Measurements from ENCODE around the gene CDKN1C.

CDKN1C gene

DNA sequence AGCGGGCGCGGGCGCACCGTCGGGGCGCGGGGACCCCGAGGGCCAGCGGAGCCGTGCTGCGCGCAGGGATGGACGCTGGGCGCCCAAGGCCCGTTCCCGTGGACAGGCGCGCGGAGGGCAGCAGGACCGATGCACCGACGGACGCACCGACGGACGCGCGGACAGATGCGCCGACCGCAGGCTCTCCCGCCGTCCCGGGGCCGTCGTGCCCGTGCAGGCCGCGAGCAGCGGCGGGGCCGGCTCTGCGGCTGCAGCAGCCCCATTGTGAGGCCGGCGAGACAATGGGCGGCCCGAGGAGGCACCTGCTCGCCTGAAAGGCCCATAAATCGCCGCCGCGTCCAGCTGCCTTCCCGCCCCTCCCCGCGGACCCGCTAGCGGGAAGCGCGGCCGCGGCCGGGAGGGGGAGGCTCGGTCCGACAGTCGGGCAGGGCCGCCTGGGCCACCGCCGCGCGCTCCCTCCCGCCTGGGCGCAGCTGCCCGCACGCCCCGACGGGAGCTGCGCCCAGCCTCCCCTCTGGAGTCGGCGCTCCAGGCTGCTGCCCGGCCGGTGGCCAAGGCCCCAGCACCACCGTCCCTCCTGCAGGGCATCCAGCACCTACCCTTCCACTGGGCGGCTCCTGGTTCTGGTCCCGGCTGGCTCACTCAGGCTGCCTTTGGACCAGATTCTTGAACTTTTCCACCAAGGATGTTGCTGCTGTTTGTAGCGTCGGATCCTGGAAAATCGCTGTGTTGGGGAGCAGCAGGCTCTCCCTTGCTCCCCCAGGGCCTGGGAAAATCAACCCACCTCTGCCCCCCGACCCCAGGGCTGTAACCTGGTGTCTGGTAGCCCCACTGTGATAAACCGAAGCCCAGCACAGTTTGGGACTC lies 15.8 kb downstream of the CDKN1C start:
- 14 to 15% methylated on average over 90 of the region's 90 CpGs for WGBS, 2 experiments
- Histone ChIP-seq H3K9me3 (ENCODE audit: control insufficient read depth, low read length) (no peaks in the 10 kb centered on the region), H3K4me3 (ENCODE audit: insufficient read depth, low read depth, low read length) (no peak overlapping the region), H3K36me3 (ENCODE audit: control insufficient read depth, insufficient read depth, low read length) (no peaks in the 10 kb centered on the region), H3K27ac (ENCODE audit: insufficient read depth, low read depth, low read length, poor library complexity, severe bottlenecking) (no peak overlapping the region), H3K27me3 (ENCODE audit: control insufficient read depth, insufficient read depth, low read length, poor library complexity, severe bottlenecking) (peaks cover 41% of the 10 kb centered on the region), H3K4me1 (ENCODE audit: control insufficient read depth, insufficient read depth, low read length) (peaks cover 17% of the 10 kb centered on the region)

GRCh38 chr11:2869134-2869526 lies 16.4 kb downstream of the CDKN1C start:
- Histone ChIP-seq H3K27me3 (ENCODE audit: control insufficient read depth, insufficient read depth, low read length, poor library complexity, severe bottlenecking) (peaks cover 48% of the 10 kb centered on the region), H3K27ac (ENCODE audit: insufficient read depth, low read depth, low read length, poor library complexity, severe bottlenecking) (no peak overlapping the region), H3K4me3 (ENCODE audit: insufficient read depth, low read depth, low read length) (no peak overlapping the region), H3K4me1 (ENCODE audit: control insufficient read depth, insufficient read depth, low read length) (peaks cover 19% of the 10 kb centered on the region), H3K36me3 (ENCODE audit: control insufficient read depth, insufficient read depth, low read length) (no peaks in the 10 kb centered on the region), H3K9me3 (ENCODE audit: control insufficient read depth, low read length) (no peaks in the 10 kb centered on the region)
- 11 to 12% methylated on average over 37 of the region's 37 CpGs for WGBS, 2 experiments

DNA sequence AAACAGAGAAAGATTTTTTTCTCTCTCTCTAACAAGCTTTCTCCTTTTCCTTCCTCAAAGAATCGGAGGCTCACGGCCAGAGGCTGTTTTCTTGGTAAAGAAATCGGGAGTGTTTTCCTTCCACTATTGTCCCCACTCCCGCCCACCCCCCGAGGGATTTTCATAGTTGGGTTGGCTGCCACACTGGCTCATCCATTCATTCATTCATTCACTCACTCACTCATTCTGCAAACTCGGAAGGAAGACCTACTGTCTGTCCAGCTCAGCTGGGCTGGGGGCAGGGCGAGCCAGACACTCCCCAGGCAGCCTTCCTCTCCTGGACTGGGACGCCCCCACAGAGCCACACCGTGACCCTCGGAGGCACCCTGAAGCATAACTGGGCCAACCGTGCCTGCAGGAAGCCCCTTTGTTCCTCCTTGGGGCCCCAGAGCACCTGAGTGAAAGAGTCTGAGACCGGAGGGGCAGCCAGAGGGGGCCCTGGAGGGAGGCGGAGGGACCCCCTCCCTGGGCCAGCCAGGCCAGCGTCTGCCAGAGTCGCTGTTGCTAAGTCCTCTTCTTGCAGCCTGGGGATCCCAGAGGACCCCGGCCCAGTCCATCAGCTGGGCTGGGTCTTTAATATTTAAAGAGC lies 17.0 kb downstream of the CDKN1C start:
- peak overlapping the region; percentile 5 for H3K4me3 ChIP-seq (ENCODE audit: insufficient read depth, low read depth, low read length)
- no peaks in the 10 kb centered on the region for H3K36me3 ChIP-seq (ENCODE audit: control insufficient read depth, insufficient read depth, low read length)
- peaks cover 22% of the 10 kb centered on the region for H3K4me1 ChIP-seq (ENCODE audit: control insufficient read depth, insufficient read depth, low read length)
- 2 to 3% methylated on average over 16 of the region's 16 CpGs for WGBS, 2 experiments
- H3K27ac ChIP-seq (ENCODE audit: insufficient read depth, low read depth, low read length, poor library complexity, severe bottlenecking), result peak overlapping the region; percentile 6
- peaks cover 53% of the 10 kb centered on the region for H3K27me3 ChIP-seq (ENCODE audit: control insufficient read depth, insufficient read depth, low read length, poor library complexity, severe bottlenecking)
- H3K9me3 ChIP-seq (ENCODE audit: control insufficient read depth, low read length), result no peaks in the 10 kb centered on the region

DNA sequence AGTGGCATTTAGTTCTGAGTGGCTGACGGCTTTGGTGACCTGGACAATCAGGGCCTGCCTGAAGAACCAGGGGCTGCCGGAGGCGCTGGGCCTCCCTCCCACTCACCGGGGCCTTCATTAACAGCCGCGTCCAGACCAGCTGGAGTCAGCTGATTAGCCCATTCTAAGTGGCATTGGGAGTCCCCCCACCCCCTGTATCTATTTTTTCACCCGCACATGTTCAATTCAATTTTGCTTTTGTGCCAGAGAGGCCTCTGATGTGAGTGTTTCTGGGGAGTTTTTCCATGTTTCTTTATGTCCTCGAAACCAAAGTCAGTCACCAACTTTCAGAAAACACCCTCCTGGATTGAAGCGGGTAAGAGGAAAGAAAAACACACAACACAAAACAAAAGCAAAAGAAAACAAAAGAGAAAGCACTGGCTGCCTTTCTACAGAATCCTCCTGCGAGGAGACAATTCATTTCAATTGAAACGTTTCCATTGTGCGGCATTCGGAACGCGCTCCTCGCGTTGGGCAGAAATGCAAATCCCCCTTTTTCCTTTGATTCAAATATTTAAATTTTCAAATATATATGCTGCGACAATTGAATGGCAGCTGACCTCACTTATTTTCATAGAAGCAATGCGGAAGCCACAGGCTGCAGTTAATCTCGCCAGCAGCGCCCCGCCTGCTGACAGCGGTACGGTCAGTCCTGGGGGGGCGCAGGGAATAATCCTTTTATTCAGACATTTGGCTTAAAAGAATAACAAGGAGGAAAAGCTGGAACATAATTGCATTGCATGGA lies 17.7 kb downstream of the CDKN1C start:
- H3K27ac ChIP-seq (ENCODE audit: insufficient read depth, low read depth, low read length, poor library complexity, severe bottlenecking), result peak overlapping the region; percentile 17
- WGBS, 2 experiments, result 4 to 5% methylated on average over 24 to 25 of the region's 25 CpGs
- H3K36me3 ChIP-seq (ENCODE audit: control insufficient read depth, insufficient read depth, low read length), result no peaks in the 10 kb centered on the region
- no peak overlapping the region for H3K4me3 ChIP-seq (ENCODE audit: insufficient read depth, low read depth, low read length)
- no peaks in the 10 kb centered on the region for H3K9me3 ChIP-seq (ENCODE audit: control insufficient read depth, low read length)
- H3K27me3 ChIP-seq (ENCODE audit: control insufficient read depth, insufficient read depth, low read length, poor library complexity, severe bottlenecking), result peaks cover 60% of the 10 kb centered on the region
- H3K4me1 ChIP-seq (ENCODE audit: control insufficient read depth, insufficient read depth, low read length), result peaks cover 29% of the 10 kb centered on the region

GRCh38 chr11:2867142-2867541 lies 18.4 kb downstream of the CDKN1C start:
- WGBS, 2 experiments, result 91% methylated on average over 5 of the region's 5 CpGs
- H3K27me3 ChIP-seq (ENCODE audit: control insufficient read depth, insufficient read depth, low read length, poor library complexity, severe bottlenecking), result peaks cover 67% of the 10 kb centered on the region
- H3K27ac ChIP-seq (ENCODE audit: insufficient read depth, low read depth, low read length, poor library complexity, severe bottlenecking), result no peak overlapping the region

DNA sequence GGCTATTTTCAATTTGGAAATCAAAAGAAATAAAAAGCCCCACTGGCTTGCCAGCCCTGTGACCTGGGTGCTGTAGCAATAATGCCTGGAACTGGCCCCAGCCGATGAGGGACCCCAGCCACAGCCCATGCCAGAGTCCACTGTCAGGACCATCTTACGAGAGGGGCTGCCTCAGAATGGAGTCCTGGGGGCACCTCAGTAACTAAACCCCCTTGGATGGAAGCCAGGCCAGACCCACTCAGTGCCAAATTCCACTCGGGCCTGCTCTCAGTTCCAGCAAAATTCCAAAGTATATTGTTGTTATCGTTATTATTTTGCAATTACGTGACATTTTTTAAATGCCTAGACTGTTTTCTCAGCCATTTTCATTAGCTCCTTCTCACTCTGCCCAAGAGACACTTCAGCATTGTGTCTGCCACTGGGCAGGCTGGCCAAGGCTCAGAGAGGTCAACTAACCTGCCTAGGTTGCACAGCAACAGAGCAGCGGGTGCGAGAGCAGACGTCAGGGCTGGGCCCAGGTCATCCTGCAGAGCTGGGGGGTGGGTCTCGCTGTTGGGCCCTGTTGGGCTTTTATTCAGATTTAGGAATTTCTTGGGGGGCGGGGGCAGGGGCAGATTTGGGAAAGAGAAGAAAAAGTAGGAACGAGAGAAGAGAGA lies 19.5 kb downstream of the CDKN1C start:
- peaks cover 69% of the 10 kb centered on the region for H3K27me3 ChIP-seq (ENCODE audit: control insufficient read depth, insufficient read depth, low read length, poor library complexity, severe bottlenecking)
- no peaks in the 10 kb centered on the region for H3K9me3 ChIP-seq (ENCODE audit: control insufficient read depth, low read length)
- no peak overlapping the region for H3K4me3 ChIP-seq (ENCODE audit: insufficient read depth, low read depth, low read length)
- no peak overlapping the region for H3K27ac ChIP-seq (ENCODE audit: insufficient read depth, low read depth, low read length, poor library complexity, severe bottlenecking)
- no peaks in the 10 kb centered on the region for H3K36me3 ChIP-seq (ENCODE audit: control insufficient read depth, insufficient read depth, low read length)
- WGBS, 2 experiments, result 94 to 95% methylated on average over 11 of the region's 11 CpGs
- peaks cover 22% of the 10 kb centered on the region for H3K4me1 ChIP-seq (ENCODE audit: control insufficient read depth, insufficient read depth, low read length)

More at GRCh38 chr11:2867142-2867541, 18.4 kb downstream of the CDKN1C start:
- no peaks in the 10 kb centered on the region for H3K9me3 ChIP-seq (ENCODE audit: control insufficient read depth, low read length)
- no peaks in the 10 kb centered on the region for H3K36me3 ChIP-seq (ENCODE audit: control insufficient read depth, insufficient read depth, low read length)
- peaks cover 30% of the 10 kb centered on the region for H3K4me1 ChIP-seq (ENCODE audit: control insufficient read depth, insufficient read depth, low read length)
- no peak overlapping the region for H3K4me3 ChIP-seq (ENCODE audit: insufficient read depth, low read depth, low read length)

DNA sequence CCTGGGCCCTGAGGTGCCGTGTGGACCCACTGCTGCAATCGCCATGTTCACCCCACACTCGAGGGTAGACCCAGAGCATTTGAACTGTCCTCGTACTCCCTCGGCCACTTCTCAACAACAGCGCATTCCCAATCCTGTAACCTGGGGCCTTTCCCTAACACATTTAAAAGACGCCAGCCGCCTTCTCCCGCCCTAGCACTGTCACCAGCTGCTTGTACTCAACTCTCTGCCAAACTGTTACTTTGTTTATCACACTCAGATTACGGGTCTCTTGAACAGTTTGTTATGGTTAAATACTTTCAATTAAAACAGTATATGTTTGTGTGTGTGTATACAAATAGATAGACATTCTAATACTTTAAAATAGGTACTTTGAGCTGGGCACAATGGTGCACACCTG lies 20.7 kb downstream of the CDKN1C start:
- H3K27ac ChIP-seq (ENCODE audit: insufficient read depth, low read depth, low read length, poor library complexity, severe bottlenecking), result no peak overlapping the region
- no peaks in the 10 kb centered on the region for H3K9me3 ChIP-seq (ENCODE audit: control insufficient read depth, low read length)
- 88 to 90% methylated on average over 10 of the region's 10 CpGs for WGBS, 2 experiments
- H3K27me3 ChIP-seq (ENCODE audit: control insufficient read depth, insufficient read depth, low read length, poor library complexity, severe bottlenecking), result peaks cover 65% of the 10 kb centered on the region
- H3K4me3 ChIP-seq (ENCODE audit: insufficient read depth, low read depth, low read length), result no peak overlapping the region
- H3K36me3 ChIP-seq (ENCODE audit: control insufficient read depth, insufficient read depth, low read length), result no peaks in the 10 kb centered on the region
- H3K4me1 ChIP-seq (ENCODE audit: control insufficient read depth, insufficient read depth, low read length), result peaks cover 19% of the 10 kb centered on the region

GRCh38 chr11:2863276-2863618 lies 22.3 kb downstream of the CDKN1C start:
- WGBS, 2 experiments, result 51 to 52% methylated on average over 13 of the region's 13 CpGs
- H3K9me3 ChIP-seq (ENCODE audit: control insufficient read depth, low read length), result no peaks in the 10 kb centered on the region
- H3K27ac ChIP-seq (ENCODE audit: insufficient read depth, low read depth, low read length, poor library complexity, severe bottlenecking), result no peak overlapping the region
- no peaks in the 10 kb centered on the region for H3K36me3 ChIP-seq (ENCODE audit: control insufficient read depth, insufficient read depth, low read length)
- peaks cover 49% of the 10 kb centered on the region for H3K27me3 ChIP-seq (ENCODE audit: control insufficient read depth, insufficient read depth, low read length, poor library complexity, severe bottlenecking)
- no peak overlapping the region for H3K4me3 ChIP-seq (ENCODE audit: insufficient read depth, low read depth, low read length)
- H3K4me1 ChIP-seq (ENCODE audit: control insufficient read depth, insufficient read depth, low read length), result peaks cover 19% of the 10 kb centered on the region

GRCh38 chr11:2862395-2863275 lies 22.9 kb downstream of the CDKN1C start:
- no peaks in the 10 kb centered on the region for H3K36me3 ChIP-seq (ENCODE audit: control insufficient read depth, insufficient read depth, low read length)
- WGBS, 2 experiments, result 1% methylated on average over 96 of the region's 96 CpGs
- H3K4me3 ChIP-seq (ENCODE audit: insufficient read depth, low read depth, low read length), result peak overlapping the region; percentile 26
- peaks cover 19% of the 10 kb centered on the region for H3K4me1 ChIP-seq (ENCODE audit: control insufficient read depth, insufficient read depth, low read length)
- no peak overlapping the region for H3K27ac ChIP-seq (ENCODE audit: insufficient read depth, low read depth, low read length, poor library complexity, severe bottlenecking)
- H3K9me3 ChIP-seq (ENCODE audit: control insufficient read depth, low read length), result no peaks in the 10 kb centered on the region
- H3K27me3 ChIP-seq (ENCODE audit: control insufficient read depth, insufficient read depth, low read length, poor library complexity, severe bottlenecking), result peaks cover 46% of the 10 kb centered on the region

Measured in ectodermal cell (in vitro differentiated cells).